Measurements from ENCODE around the gene MAS1.

Gene MAS1

DNA sequence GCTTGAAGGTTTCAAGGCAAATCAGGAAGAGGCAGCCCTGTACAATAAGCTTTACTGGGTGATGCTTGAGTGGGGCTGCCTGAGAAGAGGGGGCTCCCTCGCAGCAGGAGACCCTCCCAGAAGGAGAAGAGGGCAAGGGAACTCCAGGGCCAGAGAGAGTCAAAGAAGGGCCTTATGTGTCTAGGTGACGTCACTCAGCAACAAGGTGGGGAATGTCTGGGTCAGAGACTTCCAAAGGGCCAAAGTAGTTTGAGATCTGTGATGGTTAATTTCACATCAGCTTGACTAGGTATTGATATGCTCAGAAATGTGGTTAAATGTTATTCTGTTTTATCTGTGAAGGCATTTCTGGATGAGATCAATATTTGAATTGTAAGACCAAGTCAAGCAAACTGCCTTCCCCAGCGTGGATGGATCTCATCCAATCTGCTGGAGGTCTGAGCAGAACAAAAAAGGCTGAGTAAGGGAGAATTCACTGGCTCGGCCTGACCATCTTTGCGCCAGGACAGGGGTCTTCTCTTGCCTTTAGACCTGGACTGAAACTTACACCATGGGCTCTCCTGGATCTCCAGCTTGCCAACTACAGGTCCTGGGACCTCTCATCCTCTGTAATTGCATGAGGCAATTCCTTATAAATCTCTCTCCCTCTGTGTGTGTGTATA, 35.9 kb downstream of the MAS1 start:
- H3K4me3 ChIP-seq (replicated peaks in 1 of 2; ENCODE audit: low read depth in 2 of 2, low read length in 2 of 2): no peak overlapping the region
- TF ChIP-seq, protein P1, sequence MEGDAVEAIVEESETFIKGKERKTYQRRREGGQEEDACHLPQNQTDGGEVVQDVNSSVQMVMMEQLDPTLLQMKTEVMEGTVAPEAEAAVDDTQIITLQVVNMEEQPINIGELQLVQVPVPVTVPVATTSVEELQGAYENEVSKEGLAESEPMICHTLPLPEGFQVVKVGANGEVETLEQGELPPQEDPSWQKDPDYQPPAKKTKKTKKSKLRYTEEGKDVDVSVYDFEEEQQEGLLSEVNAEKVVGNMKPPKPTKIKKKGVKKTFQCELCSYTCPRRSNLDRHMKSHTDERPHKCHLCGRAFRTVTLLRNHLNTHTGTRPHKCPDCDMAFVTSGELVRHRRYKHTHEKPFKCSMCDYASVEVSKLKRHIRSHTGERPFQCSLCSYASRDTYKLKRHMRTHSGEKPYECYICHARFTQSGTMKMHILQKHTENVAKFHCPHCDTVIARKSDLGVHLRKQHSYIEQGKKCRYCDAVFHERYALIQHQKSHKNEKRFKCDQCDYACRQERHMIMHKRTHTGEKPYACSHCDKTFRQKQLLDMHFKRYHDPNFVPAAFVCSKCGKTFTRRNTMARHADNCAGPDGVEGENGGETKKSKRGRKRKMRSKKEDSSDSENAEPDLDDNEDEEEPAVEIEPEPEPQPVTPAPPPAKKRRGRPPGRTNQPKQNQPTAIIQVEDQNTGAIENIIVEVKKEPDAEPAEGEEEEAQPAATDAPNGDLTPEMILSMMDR (IDR thresholded peaks at IDR 0.05; ENCODE audit: low read depth, low read length): no peak
- no peak for DNase-seq (ENCODE audit: low read depth in 2 of 2)

DNA sequence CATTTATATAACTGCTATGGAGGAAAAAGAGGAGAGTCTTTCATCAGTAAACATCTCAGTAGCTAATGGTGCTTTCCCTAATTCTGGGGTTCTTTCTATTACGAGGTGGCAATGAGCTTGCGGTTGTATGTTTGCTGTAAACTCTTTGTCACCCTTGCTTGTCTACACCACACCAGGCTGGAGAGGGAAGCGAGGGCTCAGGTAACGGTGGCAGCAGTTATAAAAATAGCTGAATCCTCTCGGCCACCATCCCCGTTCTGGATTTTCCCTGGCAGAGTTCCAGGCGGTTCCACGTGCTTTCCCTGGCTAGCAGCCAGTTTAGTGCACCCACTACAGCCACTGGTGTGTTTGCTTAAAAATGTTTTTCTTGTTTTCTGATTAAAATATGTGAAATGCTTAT, 39.0 kb downstream of the MAS1 start:
- TF ChIP-seq, protein P1 (IDR thresholded peaks at IDR 0.05; ENCODE audit: low read depth, low read length): no peak
- no peak overlapping the region for H3K4me3 ChIP-seq (replicated peaks in 1 of 2; ENCODE audit: low read depth in 2 of 2, low read length in 2 of 2)
- peak in 1 of 2 donors; percentile 34 for DNase-seq (ENCODE audit: low read depth in 2 of 2)

DNA sequence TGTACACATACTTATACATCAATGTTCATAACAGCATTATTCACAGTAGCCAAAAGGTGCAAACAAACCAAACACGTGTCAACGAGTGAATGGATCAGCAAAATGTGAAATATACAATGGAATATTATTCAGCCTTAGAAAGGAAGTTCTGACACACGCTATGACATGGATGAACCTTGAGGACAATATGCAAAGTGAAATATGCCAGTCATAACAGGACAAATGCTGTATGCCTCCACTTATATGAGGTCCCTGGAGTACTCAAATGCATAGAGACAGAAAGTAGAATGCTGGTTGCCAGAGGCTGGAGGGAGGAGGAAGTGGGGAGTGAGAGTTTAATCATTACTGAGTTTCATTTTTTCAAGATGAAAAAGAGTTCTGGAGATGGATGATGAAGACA, 40.3 kb downstream of the MAS1 start:
- DNase-seq (ENCODE audit: low read depth in 2 of 2): no peak
- H3K4me3 ChIP-seq (replicated peaks in 1 of 2; ENCODE audit: low read depth in 2 of 2, low read length in 2 of 2): no peak overlapping the region
- TF ChIP-seq, protein P1 (IDR thresholded peaks at IDR 0.05; ENCODE audit: low read depth, low read length): no peak

DNA sequence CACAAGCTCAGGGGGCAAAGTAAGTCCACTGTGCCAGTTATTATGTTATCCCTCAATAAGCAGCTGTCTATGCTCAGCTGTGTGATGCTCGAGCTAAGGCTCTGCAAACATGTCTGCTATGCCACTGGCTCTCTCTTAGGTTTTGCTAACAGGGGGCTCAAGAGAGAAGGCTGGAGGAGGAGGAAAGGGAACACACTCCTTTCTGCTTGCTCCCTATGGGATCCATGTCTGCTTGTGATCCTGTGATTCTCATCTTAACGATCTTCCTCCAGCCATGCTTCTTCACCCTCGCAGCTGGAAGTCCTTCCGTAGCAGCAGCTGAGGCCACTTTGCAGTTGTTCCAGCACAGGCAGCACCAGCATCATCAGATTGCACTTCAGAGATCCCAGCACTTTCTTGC, 41.1 kb downstream of the MAS1 start:
- TF ChIP-seq, protein P1 (IDR thresholded peaks at IDR 0.05; ENCODE audit: low read depth, low read length): no peak
- no peak for DNase-seq (ENCODE audit: low read depth in 2 of 2)
- no peak overlapping the region for H3K4me3 ChIP-seq (replicated peaks in 1 of 2; ENCODE audit: low read depth in 2 of 2, low read length in 2 of 2)

DNA sequence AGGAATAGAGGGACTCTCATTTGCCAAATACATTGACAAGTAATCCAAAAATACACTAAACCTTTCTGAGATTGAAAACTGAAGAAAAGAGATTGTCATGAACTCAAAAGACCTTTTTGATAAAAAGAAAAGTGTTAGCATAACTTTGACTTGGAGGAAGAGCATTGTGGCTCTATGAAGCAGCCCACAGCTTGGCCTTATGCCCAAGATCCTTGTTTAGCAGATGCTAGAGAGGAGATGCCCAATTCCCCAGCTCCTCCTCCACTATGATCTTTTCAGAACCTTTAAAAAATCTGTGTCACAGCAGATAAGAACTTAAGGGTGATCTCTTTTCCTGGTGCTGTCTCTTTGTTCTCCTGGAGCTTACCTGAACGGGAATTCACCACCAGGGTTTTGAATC, 42.3 kb downstream of the MAS1 start:
- TF ChIP-seq, protein P1 (IDR thresholded peaks at IDR 0.05; ENCODE audit: low read depth, low read length): no peak

DNA sequence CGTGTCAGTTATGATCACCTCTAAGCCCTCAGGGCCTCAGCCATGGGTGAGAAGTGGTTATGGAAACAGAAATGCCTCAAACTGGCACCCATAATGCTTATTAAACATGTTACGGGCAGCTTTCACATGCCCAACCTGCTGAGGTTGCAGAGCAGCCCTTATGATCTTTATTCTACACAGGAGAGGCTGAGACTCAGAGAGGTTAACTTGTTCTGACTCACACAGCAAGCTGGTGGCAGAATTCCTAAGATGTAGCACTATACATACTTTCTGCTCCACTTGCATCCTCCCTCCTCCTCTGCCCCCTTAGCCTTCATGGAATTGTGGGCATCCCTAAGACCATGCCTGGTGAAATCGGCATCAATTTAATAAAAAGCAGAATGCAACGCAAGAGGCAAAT, 43.4 kb downstream of the MAS1 start:
- TF ChIP-seq, protein P1 (IDR thresholded peaks at IDR 0.05; ENCODE audit: low read depth, low read length): no peak
- no peak overlapping the region for H3K4me3 ChIP-seq (replicated peaks in 1 of 2; ENCODE audit: low read depth in 2 of 2, low read length in 2 of 2)
- DNase-seq (ENCODE audit: low read depth in 2 of 2): peak in 1 of 2 donors; percentile 50

More for the DNA sequence above, 42.3 kb downstream of the MAS1 start:
- H3K4me3 ChIP-seq (replicated peaks in 1 of 2; ENCODE audit: low read depth in 2 of 2, low read length in 2 of 2): no peak overlapping the region
- DNase-seq (ENCODE audit: low read depth in 2 of 2): peak in 1 of 2 donors; percentile 37

DNA sequence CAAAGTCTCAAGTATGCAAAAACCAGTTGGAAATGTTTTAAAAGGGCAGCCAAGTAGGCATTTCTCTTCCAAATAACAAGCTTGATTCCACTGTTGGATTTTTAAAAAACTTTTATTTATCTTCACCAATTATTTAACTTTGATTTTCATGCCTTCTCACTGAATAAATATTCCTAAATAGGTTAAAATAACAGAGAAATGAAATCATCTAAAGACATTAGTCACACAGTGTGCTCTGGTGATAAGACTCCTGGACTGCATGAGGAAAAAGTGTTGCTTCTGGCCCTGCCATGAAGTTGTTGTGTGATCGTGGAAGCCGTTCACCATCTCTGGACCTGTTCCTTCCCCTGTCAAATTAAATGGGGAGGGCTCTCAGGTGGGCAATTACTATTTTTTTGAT, 44.3 kb downstream of the MAS1 start:
- DNase-seq (ENCODE audit: low read depth in 2 of 2): peak; percentile 40 to 75
- TF ChIP-seq, protein P1 (IDR thresholded peaks at IDR 0.05; ENCODE audit: low read depth, low read length): no peak
- H3K4me3 ChIP-seq (replicated peaks in 1 of 2; ENCODE audit: low read depth in 2 of 2, low read length in 2 of 2): no peak overlapping the region

All from cardiac fibroblast (primary cell).